ELF-1 (cell line): ENCODE data around the gene CIITA.
"Not testable (repeated sequence)": the region's sequence is repeated elsewhere in the genome, so short reads cannot be mapped to it uniquely, and the experiment has no call there.

ENCODE experiments used
- DNase-seq: peaks from one replicate; pipeline ENCODE4 v3.0.0-alpha.2; 2016; ENCODE audit warnings: low read depth, low spot score

CIITA gene

DNA sequence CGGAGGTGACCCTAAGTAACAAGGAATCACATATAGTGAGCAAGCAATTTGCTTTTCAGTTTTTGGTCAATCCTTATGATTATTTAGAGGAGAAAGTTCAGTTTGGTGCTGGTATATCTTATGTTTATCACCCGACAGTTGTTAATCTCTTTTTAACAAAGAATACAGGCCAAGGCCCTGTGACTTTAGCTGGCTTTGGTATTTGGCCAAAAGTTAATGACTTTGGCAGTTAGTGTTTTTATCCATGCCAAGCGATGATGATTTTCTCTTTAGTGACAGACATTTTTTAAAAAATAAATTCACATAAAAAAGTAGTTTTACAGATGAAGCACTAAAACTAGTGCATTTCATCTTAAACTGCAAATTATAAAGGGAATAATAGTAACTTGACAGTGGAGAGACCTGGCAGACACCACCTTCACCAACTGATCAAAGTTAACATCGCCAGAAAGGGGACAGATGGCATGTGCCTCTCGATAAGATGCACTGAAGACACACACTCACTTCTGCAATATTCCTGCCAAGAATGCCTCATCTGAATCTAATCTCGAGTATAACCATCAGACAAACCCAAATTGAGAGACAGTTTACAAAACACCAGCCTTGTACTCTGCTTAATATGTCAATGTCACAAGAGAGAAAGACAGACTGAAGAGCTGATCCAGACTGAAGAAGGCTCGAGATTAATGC is 58.4 kb downstream of the CIITA start:
- DNase-seq: no peak

DNA sequence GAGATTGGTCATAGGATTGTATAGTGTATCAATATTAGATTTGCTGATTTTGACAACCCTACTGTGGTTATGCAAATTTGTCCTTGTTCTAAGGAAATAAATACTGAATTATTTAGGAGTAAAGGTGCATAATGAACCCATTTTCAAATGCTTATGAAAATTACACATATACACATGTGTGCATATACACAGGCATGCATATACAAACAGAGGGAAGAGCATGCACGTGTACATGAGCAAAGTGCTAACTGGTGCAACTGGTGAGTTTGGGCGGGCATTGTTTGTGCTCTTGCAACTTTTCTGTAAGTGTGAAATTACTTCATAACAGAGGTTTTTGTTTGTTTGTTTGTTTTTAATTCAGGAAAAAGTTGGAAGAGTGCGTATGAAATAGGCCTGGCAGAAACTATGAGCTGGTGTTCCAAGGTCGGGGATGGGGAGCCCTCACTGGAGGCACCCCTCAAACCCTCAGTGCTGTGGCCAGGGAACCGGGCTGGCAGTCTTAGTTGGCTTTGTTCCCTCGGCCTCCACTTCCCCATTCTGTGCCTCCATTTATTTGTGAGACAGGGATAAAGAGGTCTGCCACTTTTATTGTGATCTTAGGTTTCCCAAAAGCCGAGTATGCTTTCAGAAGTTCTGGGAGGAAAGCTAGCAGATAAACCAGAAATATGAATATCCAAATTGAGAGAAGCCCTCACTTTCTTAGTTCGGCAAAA is 59.4 kb downstream of the CIITA start:
- no peak for DNase-seq

DNA sequence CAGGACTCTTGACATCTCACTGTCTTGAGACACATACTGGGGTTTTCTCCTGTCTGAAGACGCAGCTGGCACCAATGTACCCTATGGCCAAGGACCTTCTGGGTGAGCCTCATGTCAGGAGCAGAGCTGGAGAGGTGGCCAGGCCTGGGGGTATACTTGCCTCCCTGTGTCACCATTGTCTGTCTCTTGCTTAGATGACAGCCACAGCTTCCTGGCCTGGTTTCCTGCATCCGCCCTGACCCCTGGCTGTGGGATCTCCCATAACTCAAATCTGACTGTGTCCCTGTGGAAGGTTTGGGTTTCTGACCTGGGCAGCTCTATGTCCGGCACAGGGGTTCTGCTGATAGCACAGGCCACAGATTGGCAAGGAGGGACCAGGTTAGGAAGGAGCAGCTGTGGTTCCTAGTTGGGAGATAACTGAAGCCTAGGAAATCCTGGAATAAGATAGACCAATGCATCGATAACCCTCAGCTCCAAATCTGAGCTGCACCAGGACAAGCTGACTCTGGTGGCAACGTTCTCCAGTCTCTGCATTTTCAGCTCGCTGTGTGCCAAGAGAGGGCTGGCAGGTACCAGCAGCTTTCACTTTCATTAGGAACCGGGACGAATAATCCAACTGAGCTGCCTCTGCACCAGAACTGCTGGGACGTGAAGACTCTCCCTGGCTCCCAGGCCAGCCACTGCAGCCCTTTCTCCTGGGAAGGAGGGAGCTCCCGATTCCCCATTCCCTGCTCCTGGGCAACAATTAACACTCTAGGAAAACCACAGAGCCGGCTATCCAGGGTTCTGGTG is 60.3 kb downstream of the CIITA start:
- DNase-seq: no peak

DNA sequence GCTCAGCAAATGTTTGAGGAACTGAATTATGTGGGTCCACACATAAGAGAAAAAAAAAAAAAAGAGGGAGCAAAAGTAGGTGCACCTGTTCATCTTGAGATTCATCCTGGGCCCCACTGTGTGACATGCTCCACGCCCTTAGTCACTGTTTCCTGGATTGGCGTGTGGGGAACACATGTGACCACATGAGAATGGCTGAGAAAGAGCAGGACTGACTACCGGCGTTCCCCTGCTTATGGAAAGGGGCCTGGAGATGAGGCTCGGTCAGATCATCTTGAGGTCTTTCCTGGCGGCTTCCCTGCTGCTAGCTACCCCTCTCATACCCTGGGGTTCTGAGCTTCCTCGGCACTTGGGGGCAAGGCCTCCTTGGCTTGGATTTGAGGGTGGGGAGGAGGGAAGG is 61.3 kb downstream of the CIITA start:
- DNase-seq: no peak

DNA sequence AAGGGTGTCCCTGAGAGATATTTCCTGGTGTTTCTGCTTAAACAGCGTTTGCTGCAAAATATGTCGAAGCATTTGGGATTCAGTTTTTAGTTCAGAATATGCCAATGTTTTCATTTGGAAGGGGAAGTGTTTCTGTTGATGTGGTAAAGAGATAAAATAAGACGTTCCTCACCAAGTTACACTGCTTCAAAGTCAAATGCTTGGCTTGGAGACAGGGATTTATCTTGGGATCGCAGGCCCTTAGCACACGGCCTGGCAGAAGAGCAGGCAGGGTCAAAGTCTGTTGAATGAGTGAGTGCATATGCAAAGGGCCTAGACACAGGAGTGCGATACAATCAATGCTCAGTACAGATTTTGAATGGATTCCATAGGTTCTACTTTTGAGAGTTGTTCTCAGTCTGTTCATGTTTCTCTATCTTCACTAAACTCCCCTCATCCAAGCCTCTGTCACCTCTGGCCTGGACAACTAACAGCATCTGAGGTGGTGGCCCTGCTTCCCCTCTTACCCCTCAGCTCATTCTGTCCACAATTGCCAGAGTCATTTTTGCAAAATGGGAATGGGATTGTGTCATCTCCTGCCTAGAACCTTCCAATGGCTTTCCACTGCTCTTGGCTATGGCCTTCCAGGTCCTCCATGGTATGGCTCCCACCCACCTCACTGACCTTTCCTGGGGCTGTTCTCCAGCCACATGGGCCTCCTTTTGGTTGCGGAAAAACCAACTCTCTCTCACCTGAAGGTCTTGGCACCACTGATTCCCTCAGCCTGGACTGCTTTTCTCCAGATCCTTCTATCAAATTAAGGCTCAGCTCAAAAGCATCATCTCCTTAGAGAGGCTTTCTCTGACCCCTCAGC is 62.0 kb downstream of the CIITA start:
- no peak for DNase-seq

DNA sequence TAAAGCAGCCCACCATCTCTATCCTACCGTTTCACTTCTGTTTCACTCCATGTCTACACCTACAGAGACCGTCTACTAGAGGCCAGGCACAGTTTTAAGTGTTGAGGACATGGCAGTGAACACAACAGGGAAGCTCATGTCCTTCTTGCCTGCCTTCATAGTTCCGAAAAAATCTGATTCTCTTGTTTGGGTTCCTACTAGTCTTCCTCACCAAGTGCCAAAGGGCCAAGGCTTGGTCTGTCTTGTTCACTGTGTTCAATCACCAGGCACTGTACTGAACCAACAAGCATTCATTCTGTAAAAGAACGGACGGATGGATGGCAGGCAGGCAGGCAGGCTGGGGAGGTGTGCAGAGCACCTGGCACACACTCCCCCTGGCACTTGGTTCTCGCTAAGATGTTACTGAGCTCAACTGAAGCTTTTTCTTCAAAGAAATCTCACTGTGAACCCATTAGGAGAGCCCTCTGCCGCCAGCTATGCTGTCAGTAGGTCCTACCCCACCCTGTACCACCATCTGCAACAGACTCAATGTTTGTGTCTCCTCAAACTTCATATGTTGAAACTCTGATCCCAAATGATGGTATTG is 62.7 kb downstream of the CIITA start:
- DNase-seq: no peak

DNA sequence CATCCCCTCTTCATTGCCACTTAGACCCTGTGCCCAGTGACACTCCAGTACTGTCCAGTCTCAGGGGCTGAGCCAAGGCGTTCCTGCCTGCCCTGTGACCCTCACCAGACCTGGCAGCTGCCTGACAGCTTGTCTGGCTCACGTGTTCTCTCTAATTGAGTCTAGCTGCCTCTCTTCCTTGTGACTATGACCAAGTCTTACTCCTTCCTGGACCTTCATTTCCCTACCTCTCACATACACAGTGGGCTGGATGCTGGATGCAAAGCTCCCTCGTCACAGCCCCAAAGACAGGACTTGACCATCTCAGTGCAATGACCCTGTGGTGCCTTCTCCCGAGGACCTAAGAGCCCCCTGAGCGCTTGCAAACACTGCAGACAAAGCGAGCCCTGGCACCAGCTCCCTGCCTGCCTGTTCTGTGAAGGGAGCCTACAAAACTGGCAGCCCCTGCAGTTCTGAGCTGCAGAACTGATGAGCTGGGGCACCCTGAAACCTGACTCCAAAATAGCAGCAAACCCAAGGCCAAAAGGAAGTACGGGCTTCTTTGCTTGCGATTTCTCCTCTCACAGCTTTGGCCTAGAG is 63.6 kb downstream of the CIITA start:
- no peak for DNase-seq

DNA sequence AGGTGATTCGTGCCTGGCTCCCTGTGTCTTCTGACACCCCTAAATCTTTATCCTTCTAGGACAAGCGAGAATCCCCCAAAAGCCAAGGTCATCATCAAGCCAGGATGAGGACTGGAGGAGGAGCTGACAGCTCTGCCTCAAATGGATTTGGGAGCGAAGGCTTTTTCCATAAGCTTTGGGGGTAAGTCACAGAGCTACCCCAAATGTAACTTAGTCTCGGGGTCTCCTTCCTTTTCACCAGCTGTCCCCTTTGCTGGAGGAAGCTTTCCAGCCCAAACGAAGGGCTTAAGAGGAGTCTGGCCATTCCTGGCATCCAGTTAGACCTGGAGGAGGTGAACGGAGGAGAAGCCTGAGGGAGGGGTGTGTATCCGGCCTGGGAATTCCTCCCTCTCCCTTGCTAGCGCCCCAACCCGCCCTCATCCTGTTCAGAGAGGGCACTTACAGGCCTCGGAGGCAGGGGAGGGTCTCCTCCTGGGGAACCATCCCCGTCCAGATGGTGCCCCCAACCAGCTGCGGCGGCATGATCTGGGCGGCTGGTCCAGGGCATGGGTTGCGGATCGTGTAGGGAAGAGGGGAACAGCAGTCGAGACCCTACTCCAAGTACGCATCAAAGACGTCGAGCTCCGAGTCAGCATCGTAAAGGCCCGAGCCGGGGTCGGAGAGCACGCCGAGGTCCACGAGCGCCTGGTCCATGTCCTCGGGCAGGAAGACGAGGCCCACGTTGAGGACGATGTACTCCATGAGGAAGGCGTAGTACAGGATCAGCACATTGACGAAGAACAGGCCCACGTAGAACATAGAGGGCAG is 64.3 kb downstream of the CIITA start:
- DNase-seq: peak; percentile 60

DNA sequence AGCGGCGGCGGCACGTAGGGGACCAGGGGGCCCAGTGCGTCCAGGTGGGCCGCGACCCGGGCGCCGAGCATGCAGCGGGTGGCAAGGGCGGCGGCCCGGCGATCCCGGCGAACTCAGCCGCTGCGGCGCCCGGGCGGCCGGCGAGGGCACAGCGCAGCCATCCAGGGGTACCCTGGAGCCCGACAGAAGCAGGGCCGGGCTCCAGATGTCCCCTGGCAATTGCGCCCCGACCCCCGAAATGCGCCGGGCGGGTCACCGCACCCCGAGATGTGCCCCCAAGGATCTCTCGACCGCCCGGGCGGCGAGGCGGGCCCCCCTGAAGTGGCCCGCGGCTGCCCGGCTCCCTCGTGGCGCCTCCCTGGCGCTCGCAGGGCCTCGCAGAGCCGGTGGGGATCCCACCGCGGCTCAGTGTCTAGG is 64.9 kb downstream of the CIITA start:
- DNase-seq: not testable (repeated sequence)

DNA sequence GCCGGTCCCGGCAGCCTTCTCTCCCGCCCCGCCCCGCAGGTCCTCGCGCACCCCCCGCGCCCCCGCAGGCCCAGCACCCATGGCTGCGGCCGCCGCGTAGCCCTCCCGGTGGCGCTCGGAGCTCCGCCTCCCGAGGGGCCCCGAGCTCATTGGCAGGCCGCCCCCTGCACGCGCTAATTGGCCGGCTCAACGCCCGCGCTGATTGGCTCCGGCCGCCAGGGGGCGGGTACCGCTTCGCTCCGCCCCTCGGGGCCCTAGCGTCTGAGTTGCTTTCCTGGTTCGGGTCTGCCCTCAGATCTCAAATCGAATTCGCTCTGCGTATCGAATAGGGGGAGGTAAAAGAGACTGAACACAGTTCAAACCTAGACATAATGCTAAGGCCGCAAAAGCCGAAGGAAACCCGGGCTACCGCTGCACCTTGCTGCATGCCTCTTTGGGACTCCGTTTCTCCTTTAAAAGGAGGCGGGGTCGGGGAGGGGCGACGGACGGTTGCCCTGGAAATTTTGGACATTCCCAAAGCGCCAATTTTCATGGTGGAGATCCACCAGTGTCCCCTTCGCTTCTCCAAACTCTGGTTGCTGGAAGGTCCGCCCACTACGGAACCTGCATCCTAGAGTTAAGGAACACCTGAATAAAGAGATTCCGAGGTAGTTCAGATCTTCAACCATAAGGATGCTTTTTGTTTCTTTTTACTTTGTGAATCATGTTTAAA is 65.5 kb downstream of the CIITA start, which contains the start of gene DEXI:
DEXI (minus strand) TSS at position 117 of the 712 bp plus-strand sequence. CDS start 463 bp downstream, outside the sequence.
- DNase-seq: peak; percentile 93

DNA sequence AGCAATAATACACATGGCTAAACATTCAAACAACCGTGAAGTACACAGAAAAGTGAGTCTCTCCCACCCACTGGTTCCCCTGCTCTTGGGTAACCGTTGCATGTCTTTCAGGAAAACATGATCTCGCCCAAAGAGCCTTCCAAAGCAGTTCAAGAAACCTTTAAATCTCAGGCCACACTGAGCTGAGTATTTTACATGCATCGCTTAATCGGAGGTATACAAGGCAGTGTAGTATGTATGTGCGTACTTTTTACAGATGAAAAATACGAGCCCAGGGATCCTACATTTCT is 66.0 kb downstream of the CIITA start:
- no peak for DNase-seq

DNA sequence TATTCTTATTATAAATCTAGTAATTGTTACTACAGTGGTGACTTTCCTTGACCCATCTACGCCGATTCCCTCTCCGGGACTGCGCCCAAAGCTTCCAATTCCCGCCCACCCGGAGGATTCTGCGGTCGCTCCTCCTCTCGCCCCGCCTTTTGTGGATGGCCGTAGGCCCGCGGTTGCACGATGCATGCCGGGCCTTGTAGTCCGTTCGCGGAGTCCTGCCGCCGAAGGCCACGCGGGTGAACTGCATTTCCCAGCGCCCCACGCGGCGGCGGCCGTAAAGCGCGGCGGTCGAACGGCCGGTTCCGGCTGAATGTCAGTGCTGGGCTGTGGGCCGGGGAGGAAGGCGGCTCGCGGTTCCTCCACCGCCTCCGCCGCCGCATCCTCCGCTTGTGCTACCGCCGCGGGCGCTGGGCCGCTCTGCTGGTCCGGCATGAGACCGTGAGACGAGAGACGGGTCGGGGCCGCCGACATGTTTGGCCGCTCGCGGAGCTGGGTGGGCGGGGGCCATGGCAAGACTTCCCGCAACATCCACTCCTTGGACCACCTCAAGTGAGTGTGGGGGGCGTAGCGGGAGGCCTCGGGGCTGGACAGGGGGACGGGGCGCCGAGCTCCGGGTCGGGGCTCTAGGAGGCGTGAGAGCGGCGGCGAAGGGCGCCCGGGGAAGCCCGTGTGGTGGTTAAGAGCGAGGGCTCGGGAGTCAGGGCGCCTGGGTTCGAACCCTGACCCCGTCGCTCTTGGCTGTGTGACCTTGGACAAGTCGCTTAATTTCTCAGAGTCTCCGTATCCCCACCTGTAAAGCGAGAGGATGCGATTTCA is 67.5 kb downstream of the CIITA start, which contains the start of gene CLEC16A:
CLEC16A (plus strand) TSS at position 316 of the 816 bp plus-strand sequence; CDS start at position 470, 154 bp downstream.
- peak; percentile 97 for DNase-seq

DNA sequence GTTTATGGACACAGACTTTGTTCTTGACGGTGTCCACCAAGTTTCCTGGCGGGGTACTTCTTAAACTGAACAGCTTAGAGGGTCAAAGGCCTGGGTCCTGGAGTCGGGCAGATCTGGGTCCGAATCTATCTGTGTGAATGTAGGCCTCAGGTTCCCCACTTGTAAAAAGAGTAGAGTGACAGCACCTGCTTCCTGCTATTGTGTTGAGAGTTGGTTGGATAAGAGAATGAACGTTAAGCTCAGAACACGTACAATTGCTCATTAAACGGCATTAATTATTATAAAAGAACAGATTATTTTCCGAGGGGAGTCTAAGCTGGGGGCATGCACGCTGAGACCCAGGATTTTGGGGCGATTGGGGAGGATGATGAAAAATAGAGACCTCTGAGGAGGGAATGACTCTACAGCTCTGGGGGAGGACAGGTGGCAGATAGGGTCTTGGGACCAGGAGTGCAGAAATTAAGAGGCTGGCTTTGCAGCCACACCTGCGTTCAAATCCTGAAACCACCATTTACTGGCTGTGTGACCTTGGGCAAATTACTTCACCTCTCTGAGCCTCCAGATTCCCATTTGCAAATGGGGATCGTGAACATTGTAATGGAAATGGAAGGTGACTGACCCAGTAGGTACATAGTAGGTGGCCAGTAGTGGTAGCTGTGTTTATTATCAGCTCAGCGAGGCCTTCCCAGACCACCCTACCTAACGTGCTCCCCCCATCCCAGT is 68.2 kb downstream of the CIITA start:
- no peak for DNase-seq

DNA sequence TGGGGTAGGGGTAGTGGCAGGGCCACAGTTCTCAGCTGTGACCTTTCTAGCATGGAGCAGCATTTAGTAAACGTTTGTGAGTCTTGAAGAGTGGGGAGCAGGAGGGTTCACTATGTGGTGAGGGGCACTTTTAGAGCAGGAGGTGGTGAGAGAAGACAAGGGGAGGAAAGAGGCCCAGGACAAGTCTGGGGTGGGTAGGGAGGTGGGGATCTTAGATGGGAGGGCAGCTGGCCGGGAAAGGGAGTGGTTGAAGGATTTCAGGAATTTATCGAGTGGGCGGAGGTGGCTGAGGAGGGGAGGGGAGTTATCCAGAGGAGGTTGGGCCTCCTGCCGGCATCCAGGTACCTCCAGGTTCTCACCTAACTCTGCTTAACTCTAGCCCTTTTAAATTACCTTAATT is 69.3 kb downstream of the CIITA start:
- peak; percentile 72 for DNase-seq

DNA sequence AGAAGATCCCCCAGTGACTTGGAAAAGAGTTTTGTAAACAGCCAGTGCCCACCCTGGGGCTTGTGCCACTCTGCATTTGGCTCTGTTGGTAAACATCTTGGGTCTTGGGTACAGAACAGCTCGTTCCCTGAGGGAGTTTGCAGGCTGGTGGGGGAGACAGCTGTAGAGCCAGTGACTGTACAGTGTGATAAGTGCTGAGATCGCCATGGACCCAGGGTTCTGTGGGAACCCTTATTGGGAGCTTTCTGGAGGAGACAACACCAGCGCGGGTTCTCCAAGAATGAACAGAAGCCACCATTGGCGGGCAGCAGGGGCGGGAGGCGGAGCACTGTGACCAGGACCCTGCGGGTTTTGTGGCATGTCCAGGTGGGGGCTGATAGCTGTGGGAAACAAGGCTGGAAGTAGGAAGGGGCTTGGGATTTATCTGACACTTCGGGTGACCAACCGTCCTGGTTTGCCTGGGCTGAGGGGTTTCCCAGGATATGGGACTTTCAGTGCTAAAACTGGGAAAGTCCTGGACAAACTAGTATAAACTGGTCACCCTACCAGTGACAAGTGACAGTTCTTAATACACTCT is 70.3 kb downstream of the CIITA start:
- no peak for DNase-seq

DNA sequence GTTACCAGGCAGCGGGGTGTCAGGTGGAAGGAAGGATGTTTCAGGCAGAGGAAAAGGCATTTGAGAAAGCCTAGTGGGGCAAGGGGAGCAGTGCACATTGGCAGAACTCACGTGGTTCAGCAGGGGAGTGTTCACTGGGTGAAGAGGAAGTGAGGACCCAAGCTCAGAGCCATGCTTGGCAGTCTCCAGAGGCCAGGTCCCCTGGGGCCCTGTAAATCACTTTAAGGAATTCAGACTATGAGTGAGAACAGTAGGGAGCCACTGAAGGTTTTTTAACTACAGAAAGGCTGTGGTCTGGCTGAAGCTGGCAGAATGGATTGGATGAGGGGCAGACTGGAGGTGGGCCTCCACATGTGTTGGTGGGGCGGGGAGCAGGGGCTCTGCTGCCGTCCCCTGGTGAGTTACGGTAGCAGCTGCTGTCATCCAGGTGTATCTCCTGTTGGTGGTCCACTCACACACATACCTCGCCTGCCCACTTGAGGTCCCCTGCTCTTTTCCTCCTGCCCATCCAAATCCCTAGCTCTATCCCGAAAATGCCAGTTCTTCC is 72.5 kb downstream of the CIITA start:
- DNase-seq: peak; percentile 80

DNA sequence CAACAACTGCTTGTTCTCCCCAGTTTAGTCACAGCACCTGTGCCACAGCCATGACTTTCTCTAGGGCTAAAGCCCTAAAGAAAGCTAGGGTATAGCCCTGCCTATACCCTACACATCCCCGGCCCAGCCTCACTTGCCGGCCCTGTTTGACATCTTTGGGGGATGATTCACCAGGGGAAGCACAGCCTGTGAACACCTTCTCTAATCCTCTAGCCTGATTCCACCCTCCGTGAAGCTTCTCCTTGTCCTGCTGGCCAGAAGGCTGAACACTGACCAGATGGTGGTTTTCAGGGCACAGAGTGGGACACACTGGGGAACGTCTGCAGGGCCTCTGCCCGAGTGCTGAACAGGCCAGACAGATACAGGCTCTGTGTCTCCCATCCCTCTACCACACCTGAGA is 73.4 kb downstream of the CIITA start:
- peak; percentile 28 for DNase-seq
